ENCODE results near the gene NCAPD3.

- TF ChIP-seq, protein P1, sequence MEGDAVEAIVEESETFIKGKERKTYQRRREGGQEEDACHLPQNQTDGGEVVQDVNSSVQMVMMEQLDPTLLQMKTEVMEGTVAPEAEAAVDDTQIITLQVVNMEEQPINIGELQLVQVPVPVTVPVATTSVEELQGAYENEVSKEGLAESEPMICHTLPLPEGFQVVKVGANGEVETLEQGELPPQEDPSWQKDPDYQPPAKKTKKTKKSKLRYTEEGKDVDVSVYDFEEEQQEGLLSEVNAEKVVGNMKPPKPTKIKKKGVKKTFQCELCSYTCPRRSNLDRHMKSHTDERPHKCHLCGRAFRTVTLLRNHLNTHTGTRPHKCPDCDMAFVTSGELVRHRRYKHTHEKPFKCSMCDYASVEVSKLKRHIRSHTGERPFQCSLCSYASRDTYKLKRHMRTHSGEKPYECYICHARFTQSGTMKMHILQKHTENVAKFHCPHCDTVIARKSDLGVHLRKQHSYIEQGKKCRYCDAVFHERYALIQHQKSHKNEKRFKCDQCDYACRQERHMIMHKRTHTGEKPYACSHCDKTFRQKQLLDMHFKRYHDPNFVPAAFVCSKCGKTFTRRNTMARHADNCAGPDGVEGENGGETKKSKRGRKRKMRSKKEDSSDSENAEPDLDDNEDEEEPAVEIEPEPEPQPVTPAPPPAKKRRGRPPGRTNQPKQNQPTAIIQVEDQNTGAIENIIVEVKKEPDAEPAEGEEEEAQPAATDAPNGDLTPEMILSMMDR (IDR thresholded peaks at IDR 0.05), result no peak
- no peak for TF ChIP-seq EZH2 (IDR thresholded peaks at IDR 0.05; ENCODE audit: borderline replicate concordance, insufficient read depth, low read depth, low read length, poor library complexity, severe bottlenecking)
Observed at GRCh38 chr11:134176284-134176683, 47.5 kb downstream of the NCAPD3 start.
